Muscle of back (tissue), 11 donors: Measurements from ENCODE around the gene FXYD2. TPM values are rescaled to one million over a fixed set of nuclear protein-coding genes. Genes with fewer than 3 reads are reported as not detected.

Source experiments
- DNase-seq, 3 donors: peaks; one replicate each; pipeline versions ENCODE4 v3.0.0 to v3.0.0-alpha.2; 2013
- polyA plus RNA-seq, 10 donors: library from polyadenylated mRNA; unstranded; fragments of 120-200 nt; gene quantifications; one replicate each; pipeline ENCODE4 v1.2.1, GENCODE V29; 2013; ENCODE audit not compliant: insufficient read length in 10 of 10

FXYD2 gene
- polyA plus RNA-seq, 10 donors: 0.51 to 2.5 (median 1.1) TPM

GRCh38 chr11:117859061-117859460 is 34.5 kb upstream of the FXYD2 start:
- no peak for DNase-seq

DNA sequence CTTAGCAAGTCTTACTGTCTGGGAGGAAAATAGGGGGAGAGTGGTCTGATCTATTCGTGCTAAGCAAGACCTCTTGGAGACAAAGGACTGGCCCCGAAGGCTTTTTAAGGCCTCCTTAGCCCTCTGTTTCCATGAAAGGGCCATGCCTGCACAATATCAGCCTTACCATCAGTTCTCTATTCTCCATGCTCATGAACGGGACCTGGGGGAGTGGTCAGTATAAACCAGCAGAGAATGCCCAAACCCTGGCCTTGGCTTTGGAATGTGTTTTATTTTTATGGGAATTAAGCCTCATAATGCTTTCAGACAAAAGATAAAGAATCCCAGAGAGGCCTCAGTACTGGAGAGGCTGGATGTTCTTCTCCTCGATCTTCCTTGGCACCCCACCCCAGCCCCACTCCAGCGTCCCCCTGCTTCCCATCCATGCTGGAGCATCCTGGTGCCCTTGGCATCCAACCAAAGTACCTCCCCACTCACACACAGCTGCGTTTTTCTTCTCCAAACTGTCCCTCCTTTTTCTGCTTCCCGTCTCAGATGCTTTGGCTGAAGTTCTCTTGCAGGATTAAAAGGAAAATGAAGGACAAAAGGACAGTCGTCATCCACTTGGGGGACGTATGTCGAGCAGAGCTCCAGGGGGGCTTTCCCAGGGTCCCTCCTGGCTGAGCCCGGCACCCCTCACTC is 33.3 kb upstream of the FXYD2 start:
- peak in 1 of 3 donors; percentile 64 for DNase-seq

DNA sequence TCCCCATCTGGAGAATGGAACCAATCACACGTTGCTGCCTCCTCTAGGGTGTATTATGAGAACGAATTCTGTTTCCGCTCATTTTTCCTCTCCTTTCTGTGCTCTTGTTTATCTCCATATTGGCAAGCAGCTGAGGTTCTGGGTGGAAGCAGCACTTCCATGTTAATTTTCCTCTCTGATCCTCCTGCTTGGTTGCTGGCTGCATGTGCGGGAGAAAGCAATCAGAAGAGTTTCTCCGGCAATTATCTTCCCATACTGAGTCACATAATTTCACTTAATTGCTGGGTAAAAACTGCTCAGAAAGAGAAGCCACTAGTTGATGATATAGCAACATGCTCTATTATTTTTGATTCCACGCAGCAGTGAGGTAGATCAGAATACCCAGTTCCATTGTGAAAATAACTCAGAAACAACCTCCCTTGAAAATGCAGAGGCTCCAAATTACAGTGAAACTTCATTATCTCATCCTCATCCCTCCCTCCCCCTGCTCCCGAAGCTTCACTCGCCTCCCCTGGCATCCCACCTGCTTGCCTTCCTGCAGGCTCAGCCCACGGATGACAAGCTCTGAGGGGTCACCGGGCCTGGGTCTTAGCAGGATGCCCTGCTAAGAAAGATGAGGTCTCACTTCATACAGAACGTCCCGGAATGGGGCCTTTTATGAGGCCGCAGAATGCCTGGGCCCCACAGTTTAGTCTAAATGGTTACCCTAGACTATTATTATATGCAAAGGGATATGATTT is 31.5 kb upstream of the FXYD2 start:
- no peak for DNase-seq

DNA sequence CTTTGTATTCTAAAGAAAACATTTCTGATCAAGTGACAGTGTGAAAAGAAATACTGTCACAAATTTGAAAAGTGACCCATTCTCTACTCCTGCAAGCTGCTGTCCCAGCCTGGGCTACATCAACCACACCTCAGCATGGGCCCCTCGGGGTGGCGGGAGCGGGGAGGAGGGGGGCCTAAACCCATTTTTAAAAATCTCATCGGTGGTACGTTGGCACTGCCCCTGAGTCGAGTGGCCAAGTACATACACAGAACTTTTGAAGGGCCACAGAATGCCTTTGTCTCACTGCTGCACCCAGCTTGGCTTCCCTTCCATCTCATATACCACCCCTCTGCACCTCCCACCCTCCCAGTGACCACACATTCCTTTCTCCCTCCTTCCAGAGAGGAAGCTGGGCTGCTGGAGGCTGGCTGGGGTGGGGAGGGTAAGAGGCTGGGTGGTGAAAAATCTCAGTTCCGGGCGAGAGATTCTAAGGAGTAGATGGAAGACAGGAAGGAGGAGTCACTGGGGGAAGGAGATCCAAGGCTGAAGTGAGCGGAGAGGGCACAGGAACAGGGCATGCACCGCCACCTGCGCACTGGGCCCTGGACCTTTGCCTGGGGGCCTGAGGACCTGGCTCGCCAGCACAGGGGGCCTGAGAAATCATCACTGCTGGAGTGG is 30.8 kb upstream of the FXYD2 start:
- no peak for DNase-seq

DNA sequence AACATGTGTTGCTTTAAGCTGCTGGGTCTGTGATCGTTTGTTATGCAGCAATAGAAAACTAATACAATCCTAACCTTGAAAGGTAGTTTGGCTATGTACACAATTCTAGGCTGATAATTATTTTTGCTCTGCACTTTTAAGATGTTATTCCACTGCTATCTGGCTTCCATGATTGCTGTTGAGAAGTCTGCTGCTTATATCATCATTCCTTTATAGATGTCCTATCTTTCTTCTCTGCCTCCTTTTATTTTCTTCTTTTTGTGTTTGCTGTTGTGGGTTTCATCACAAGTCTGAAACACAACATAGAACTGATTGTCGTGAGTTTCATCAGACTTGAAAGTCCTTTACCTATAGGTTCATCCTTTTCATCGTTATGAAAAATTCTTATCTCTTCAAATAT is 27.8 kb upstream of the FXYD2 start:
- DNase-seq: no peak

GRCh38 chr11:117851852-117852251 is 27.3 kb upstream of the FXYD2 start:
- DNase-seq: peak in 2 of 3 donors; percentile 37 to 80

DNA sequence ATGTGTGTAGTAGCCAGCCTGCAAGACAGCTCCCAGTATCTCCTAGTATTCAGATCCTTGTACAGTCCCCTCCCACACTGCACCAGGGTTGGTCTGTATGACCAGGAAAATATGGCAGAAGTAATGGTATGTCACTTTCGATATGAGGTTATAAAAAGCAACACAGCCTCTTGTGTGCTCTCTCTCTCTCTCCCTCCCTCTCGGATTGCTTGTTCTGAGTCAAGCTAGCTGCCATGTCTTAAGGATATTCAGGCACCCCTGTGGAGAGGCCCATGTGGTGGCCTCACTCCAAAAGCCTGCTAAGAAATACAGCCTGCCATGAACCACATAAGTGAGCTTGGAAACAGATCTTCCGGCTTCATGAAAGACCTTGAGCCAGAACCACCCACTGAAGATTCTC is 26.6 kb upstream of the FXYD2 start:
- DNase-seq: peak in 2 of 3 donors; percentile 40 to 69

- no peak for DNase-seq
Observed at GRCh38 chr11:117849781-117850414, 25.4 kb upstream of the FXYD2 start.

DNA sequence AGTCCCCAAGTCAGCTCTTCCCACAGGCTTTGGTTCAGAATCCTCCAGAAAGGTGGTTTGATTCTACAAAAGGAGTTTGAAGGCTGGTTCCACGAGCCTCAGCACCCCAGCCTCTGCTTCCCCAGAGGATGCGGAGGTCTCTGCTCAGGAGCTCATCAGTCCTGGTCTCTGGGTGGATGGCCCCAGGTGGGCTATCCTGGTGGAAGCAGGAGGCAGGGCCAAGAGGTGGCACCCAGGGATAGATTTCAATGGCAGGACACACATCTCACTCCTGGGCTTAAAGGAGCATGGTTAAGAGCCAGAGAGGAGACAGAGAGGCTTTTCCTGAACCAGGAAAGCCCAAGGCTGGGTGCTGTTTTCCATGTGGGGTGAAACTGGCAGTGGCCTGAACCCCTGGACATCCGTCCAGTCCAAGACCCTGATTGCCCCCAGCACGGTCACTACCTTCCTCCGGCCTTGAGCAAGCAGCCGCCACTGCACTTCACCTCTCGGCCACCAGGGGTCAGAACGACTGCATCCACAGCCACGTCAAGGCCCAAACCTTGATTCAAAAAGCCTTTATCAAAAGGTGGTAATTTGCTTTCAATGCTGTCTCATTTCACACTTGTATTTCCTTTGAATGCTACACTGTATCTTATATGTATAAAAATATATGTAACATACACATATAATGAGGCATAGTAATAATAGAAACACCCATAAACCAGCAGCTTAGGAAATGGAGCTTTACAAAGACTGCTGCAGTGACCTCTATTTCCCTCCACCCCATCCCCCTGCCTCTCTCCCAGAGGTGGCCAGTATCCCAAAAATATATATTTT is 19.3 kb upstream of the FXYD2 start:
- peak; percentile 51 to 84 (median 76) for DNase-seq

DNA sequence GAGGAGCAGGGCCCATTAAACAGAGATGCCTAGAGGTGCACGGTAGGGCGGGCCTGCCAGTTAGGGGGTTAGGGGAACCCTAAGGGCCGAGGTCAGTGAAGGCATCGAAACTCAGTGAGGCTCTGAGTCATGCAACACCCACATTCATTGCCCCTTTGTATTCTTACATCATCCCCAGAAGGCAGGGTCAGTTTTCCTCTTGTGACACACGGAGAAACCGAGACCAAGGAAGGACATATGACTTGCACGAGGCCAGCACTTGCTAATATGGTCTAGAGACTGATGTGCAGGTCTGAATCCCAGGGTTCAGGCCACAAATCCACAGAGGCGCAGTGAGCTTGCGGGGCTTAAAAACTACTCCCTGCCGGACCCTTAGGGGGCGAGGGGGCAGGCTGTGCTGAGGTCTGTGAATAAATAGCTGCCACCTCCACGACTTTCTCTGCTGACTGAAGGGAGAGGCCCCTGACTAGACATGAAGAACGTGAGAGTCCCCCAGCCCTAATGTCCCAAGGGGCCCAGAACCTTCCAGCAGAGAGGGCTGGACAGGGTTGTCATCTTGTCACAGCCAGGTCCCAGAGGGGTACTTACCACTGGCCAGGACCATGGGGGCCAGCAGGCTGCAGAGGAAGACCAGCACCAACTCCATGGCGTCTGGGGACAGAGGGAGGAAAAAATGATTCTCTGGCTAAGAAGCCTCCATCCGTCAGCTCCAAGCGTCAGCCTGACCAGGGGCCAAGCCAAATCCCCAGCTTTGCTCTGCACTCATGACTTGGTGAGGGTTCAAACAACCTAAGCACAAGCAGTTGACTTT is 17.8 kb upstream of the FXYD2 start:
- DNase-seq: no peak

DNA sequence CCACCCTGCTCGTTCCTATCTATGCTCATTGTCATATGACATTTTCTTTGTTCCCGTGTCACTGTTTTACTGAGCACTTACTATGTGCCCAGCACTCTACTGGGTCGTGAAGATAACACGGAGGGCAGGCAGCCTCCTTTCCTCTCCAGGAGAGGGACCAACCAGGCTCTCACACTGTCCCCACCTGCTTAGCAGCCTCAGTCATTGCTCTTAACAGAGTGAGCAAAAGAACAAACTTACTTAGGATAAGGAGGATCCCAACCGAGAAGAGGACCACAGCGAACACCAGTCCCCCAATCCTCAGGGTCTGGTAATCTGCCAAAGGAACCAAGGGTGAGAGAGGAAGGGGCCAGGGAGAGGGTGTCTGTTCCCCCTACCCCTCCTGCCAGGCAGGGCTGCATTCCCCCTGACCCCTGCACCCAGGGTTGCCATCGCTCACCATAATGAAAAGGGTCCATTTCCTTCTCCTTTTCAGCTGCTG is 17.0 kb upstream of the FXYD2 start:
- DNase-seq: no peak

DNA sequence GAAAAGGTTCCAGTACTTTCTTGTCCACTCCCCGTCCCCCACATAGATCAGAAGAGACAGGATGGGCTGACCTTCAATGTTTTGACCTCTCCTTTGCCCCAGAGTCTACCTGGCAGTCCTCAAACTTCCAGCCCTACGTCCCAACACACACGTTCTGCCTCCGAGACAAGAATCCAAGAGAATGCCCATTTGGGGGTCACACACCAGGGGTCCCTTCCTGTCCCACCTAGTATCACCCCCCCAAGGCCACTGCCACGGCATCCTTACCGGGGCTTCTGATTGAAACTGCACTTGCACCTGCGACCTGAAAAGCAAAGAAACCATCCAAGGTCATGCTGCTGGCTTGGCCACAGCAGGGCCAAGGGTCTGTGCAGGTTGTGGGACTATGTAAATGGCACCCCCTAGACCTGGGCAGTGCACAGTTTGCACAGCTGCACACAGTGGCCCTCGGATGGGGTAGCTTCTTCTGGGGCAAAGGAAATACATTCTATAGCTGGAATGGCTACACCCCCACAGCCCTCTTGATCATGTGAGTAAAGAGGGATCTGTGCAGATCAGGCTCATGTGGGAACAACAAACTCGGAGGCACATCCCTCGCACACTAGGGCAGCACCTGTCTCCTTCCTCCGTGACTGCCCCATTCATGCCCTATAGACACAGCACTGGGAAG is 16.5 kb upstream of the FXYD2 start:
- DNase-seq: no peak

- no peak for DNase-seq
Observed at GRCh38 chr11:117839936-117840813, 15.6 kb upstream of the FXYD2 start.

DNA sequence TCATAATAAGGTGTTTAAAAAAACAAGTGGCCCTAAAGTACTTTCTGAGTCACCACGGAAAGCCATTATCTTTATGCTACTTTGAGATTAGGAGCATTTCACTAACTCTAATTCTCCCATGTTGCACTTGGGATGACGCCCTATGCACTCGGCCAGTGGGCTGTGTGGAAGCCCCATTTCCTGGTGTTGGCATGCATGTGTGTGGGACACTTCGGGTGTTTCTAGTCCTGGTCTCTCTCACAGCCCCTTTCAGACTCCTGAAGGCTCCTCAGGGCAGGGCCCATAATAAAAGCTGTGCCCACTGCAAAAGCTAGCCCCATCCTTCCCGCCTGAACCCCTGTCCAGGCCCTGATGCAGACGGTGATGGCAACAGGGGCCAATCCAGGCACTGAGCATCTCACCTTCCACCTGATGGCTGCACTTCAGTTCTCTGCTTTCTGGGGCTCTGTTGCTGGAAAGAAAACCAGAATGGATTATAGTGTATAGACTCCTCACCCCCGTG is 14.9 kb upstream of the FXYD2 start:
- no peak for DNase-seq

DNA sequence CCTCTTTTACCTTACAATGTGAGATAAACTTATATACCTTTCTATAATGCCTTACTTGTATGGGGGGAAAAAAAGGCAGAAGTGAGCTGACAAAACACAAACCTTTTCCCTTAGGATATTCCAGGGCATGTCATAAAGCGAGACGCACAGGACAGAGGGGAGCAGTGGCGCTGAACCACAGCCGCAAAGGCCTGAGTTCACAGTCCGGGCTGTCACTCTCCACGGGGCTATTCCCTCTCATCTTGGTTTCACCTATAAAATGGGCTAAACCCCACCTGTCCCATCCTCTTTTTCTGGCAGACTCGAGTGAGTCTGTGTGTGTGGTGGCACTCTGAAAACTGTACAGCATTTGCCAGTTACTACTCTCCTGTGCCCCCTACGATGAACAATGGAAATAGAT is 14.4 kb upstream of the FXYD2 start:
- no peak for DNase-seq

DNA sequence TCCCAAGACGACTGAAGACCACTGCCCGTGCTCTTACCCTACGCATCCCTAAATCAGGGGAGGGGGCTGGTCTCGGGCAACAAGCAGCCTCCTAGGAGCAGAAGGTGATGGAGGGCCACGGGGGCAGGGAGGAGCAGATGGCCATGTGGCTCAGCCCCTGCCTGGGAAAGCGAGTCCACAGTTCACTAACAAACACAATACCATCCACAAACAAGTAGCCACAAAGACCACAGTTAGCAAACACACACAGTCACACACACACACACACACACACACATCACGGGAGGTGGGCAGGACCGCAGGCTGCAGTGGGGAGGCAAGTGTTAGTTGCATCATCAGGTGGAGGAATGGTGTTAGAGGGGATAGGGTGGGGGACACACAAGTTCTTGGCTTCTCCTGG is 13.2 kb upstream of the FXYD2 start:
- DNase-seq: no peak

- no peak for DNase-seq
Observed at GRCh38 chr11:117837070-117837776, 12.7 kb upstream of the FXYD2 start.
